Cardiac muscle cell (in vitro differentiated cells and primary cell): ENCODE measurements around the gene HARS1. TPM values are rescaled to one million over a fixed set of nuclear protein-coding genes. Genes with fewer than 3 reads are reported as not detected.
A peak's percentile ranks its signal among the peaks of the same experiment; 100 is the strongest.
"Not testable (repeated sequence)": the region's sequence is repeated elsewhere in the genome, so short reads cannot be mapped to it uniquely, and the experiment has no call there.

Experiments
- DNase-seq, 2 donors: peaks; one replicate each; pipeline versions ENCODE4 v3.0.0 to v3.0.0-alpha.2; 2010 to 2017; ENCODE audit warnings: low read depth in 1 of 2, low spot score in 1 of 2
- H3K27ac ChIP-seq: fragments of 200-600 bp; sonication (generic); 2 replicates; pipeline ENCODE4 v1.5.1; 2016
- H3K27me3 ChIP-seq: fragments of 200-600 bp; sonication (generic); 2 replicates; pipeline ENCODE4 v1.6.0; 2016; ENCODE audit warnings: control low read depth
- H3K36me3 ChIP-seq: fragments of 200-600 bp; sonication (generic); 2 replicates; pipeline ENCODE4 v1.5.1; 2016; ENCODE audit warnings: control low read depth
- H3K4me1 ChIP-seq: fragments of 200-600 bp; sonication (generic); 2 replicates; pipeline ENCODE4 v1.8.1; 2017; ENCODE audit warnings: low read depth, mild to moderate bottlenecking, mixed run types
- H3K4me3 ChIP-seq: fragments of 200-600 bp; sonication (generic); 2 replicates; pipeline ENCODE4 v1.5.1; 2016; ENCODE audit warnings: mild to moderate bottlenecking
- H3K9me3 ChIP-seq: fragments of 200-600 bp; sonication (generic); 2 replicates; pipeline ENCODE4 v1.5.1; 2017; ENCODE audit warnings: low read depth, mild to moderate bottlenecking, control low read depth
- CTCF ChIP-seq: IDR thresholded peaks from 2 replicates; pipeline ENCODE4 v1.5.1; 2012; ENCODE audit warnings: low read depth, mild to moderate bottlenecking, low read length
- polyA plus RNA-seq: library from polyadenylated mRNA; unstranded; fragments of >200 nt; fragmentation: Nextera tagmentation; extraction: Ambion mirVana; gene quantifications from 2 replicates; pipeline ENCODE4 v1.2.1, GENCODE V29; 2016
- total RNA-seq: library from RNA; depleted of rRNA; stranded (reverse); fragments of >200 nt; gene quantifications from 2 replicates; pipeline ENCODE4 v1.2.3, GENCODE V29; 2016

HARS1 gene
- total and polyA plus RNA-seq, 2 experiments from 2014 or later, result 43.0 to 94.1 TPM

GRCh38 chr5:140718266-140718592 is 27.1 kb upstream of the HARS1 start:
- no peak for DNase-seq
- Histone ChIP-seq H3K4me3 (no peak overlapping the region), H3K9me3 (no peaks in the 10 kb centered on the region), H3K4me1 (no peaks in the 10 kb centered on the region), H3K36me3 (no peaks in the 10 kb centered on the region), H3K27ac (no peak overlapping the region), H3K27me3 (no peaks in the 10 kb centered on the region)
- no peak for TF ChIP-seq CTCF

- DNase-seq, H3K4me3 ChIP-seq, H3K27me3 ChIP-seq, H3K9me3 ChIP-seq, H3K36me3 ChIP-seq, H3K27ac ChIP-seq, H3K4me1 ChIP-seq: not testable (repeated sequence)
These were observed 25.1 kb upstream of the HARS1 start for GRCh38 chr5:140716238-140716637.

- H3K27ac ChIP-seq, result no peak overlapping the region
- DNase-seq, result no peak
- no peak for TF ChIP-seq CTCF
- no peaks in the 10 kb centered on the region for H3K9me3 ChIP-seq
- H3K4me3 ChIP-seq, result no peak overlapping the region
- H3K27me3 ChIP-seq, result no peaks in the 10 kb centered on the region
- no peaks in the 10 kb centered on the region for H3K4me1 ChIP-seq
- H3K36me3 ChIP-seq, result no peaks in the 10 kb centered on the region
These were observed 22.5 kb upstream of the HARS1 start for GRCh38 chr5:140713562-140714094.

- Histone ChIP-seq H3K4me1 (no peaks in the 10 kb centered on the region), H3K4me3 (no peak overlapping the region), H3K27ac (no peak overlapping the region), H3K9me3 (no peaks in the 10 kb centered on the region), H3K27me3 (no peaks in the 10 kb centered on the region), H3K36me3 (no peaks in the 10 kb centered on the region)
- no peak for DNase-seq
- no peak for TF ChIP-seq CTCF
These were observed 20.6 kb upstream of the HARS1 start for GRCh38 chr5:140711794-140712193.

- H3K4me1 ChIP-seq, result no peaks in the 10 kb centered on the region
- peaks cover 6% of the 10 kb centered on the region for H3K36me3 ChIP-seq
- no peaks in the 10 kb centered on the region for H3K9me3 ChIP-seq
- H3K4me3 ChIP-seq, result peak overlapping the region; percentile 39
- H3K27ac ChIP-seq, result peak overlapping the region; percentile 27
- peak; percentile 84 to 98 for DNase-seq
- H3K27me3 ChIP-seq, result no peaks in the 10 kb centered on the region
- no peak for TF ChIP-seq CTCF
These were observed 19.9 kb upstream of the HARS1 start for GRCh38 chr5:140710899-140711552.

- not testable (repeated sequence) for H3K9me3 ChIP-seq, DNase-seq, H3K27me3 ChIP-seq, H3K4me1 ChIP-seq, H3K4me3 ChIP-seq, H3K27ac ChIP-seq
- H3K36me3 ChIP-seq, result peaks cover 20% of the 10 kb centered on the region
These were observed 17.6 kb upstream of the HARS1 start for GRCh38 chr5:140708787-140709186.

- Histone ChIP-seq H3K27ac (no peak overlapping the region), H3K4me1 (no peaks in the 10 kb centered on the region), H3K36me3 (peaks cover 25% of the 10 kb centered on the region), H3K9me3 (no peaks in the 10 kb centered on the region), H3K4me3 (no peak overlapping the region), H3K27me3 (no peaks in the 10 kb centered on the region)
- DNase-seq, result no peak
- TF ChIP-seq CTCF, result no peak
These were observed 16.6 kb upstream of the HARS1 start for GRCh38 chr5:140707812-140708211.
